HG03175 (cell line): Measurements from ENCODE around the gene NCOA4.
A peak's percentile ranks its signal among the peaks of the same experiment; 100 is the strongest.
"Not testable (repeated sequence)": the region's sequence is repeated elsewhere in the genome, so short reads cannot be mapped to it uniquely, and the experiment has no call there.

Experiments
- ATAC-seq: cut with Tn5 transposase; IDR thresholded peaks from one replicate; pipeline ENCODE4 v1.9.1; 2021; ENCODE audit warnings: mild to moderate bottlenecking, moderate library complexity; ENCODE audit not compliant: unreplicated experiment

NCOA4 gene

GRCh38 chr10:46030091-46030937, at the start of gene NCOA4:
TSS of gene NCOA4 (minus strand) at chr10:46030623. CDS start at chr10:46016680, 13,943 bp downstream.
- peak; percentile 96 for ATAC-seq

DNA sequence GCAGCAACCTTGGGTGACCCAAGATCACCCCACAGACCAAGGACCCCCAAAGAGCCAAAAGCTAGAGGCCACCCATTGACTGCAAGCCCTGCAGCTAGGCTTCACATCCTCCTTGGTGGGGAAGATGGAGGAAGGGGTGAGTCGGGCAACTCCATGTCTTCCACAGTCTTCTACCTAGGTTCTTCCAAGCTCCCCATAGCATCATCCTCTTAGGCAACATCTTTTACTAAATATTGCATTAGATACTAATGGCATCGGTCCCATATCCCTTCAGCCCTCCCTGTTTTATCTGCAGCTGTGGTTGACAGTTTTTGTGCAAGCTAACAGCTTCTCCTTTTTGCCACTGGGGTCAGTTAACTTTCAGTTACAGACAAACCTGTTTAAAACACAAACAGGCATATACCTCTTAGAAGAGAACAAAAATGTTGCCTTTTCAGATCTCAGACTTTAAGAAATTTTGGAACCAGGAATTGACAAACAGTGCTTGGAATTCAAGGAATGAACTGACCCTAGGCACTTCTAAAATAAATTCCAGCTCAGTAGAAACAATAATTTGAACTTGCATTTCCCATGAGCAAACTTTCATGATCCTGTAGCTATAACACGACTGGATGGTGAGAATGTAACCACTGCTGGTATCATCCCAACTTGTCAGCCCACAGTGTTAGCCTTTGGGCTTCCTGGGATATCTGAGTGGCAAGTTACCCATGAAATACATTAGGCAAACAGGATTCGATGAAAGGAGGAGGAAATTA, 49.6 kb upstream of the NCOA4 start:
- ATAC-seq: no peak

DNA sequence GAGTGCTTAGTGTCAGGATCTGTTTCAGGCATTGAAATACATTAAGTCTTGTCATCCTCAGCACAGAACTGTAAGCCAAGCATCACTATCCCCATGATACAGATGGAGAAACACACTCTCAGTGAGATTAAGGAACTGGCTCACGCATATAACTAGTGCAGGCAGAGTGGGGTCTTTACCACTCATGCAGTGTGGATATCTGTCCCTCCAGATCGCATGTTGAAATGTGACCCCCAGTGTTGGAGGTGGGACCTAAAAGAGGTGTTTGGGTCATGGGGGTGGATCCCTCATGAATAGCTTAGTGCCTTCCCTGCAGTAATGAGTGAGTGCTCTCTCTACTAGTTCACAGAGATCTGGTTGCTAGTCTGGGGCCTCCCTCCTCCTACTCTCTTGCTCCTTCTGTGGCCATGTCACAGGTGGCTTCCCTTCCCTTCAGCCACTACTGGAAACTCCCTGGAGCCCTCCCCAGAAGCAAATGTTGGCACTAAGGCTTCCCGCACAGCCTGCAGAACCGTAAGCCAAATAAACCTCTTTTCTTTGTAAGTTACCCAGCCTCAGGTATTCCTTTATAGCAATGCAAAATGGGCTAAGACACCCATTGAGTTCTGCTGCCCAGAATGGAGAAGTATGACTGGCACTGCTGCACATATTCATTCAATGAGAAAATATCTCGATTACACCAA, 47.4 kb upstream of the NCOA4 start:
- no peak for ATAC-seq

DNA sequence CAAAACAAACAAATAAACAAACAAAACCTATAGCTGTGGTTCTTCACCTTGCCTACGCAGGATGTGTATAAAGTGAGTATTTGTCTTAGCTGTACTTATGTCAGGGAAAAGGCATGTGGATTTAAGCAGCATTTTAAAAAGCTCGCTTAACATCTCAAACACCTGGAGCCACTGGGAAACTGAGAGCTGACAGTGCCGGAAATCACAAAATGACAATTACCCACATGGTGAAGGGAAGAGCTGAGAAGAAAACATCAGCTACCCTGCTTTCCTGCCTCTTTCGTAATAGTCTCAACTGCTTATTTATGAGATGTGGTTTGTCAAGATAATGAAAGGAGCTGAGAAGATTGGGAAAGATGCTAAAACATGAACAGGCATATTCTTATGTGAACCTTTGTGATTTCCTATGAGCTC, 46.7 kb upstream of the NCOA4 start:
- no peak for ATAC-seq

GRCh38 chr10:46075869-46076268, 45.4 kb upstream of the NCOA4 start:
- ATAC-seq: no peak

DNA sequence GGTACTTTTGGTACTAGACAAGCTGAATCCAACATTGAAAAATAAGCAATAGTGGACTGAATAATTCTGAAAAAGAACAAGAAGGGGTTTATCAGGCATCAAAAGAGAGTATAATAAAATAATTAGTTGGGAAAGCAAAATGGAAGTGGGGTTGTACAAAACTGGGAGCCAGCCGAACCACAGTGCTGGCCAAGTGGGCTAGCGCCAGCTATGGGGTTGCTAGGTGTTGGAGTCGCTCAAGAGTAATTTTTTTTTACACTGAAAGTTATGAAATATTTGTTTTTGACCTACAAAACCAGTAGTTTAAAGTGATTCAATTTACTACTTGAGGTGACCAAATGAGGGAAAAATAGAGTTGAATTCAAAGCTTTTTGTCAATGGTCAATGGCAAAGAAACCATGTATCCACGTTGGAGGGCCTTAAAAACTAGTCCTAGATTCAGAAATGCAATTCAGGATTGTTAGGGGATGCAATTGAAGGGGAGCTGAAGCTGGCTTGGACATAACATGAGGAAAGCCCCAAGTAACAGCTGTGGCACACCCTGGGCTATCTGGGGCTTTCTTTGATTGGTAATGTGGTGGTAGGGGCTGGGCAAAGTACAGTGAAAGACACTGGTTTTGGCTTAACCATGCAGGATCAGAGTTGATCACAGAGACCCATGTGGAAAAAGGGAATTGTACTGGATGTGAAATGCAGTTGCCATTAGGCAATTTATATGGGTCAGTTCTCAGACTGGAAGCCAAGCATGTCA, 43.9 kb upstream of the NCOA4 start:
- no peak for ATAC-seq

GRCh38 chr10:46073564-46073963, 43.1 kb upstream of the NCOA4 start:
- ATAC-seq: no peak

DNA sequence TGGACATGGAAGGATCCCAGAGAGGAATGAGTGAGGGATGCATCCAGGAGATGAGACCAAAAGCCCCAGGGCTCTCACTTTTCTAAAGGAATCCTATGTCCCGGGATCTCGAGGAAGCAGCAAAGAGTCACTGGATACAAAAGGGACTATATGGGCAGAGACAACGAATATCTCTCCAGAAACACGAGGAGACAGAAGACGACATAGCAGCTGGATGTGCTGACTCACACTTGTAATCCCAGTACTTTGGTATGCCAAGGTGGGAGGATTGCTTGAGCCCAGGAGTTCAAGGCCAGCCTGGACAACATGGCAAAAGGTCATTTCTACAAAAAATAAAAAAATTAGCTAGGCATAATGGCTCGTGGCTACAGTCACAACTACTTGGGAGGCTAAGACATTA, 40.3 kb upstream of the NCOA4 start:
- no peak for ATAC-seq

GRCh38 chr10:46069771-46070463, 39.5 kb upstream of the NCOA4 start:
- ATAC-seq: no peak

- no peak for ATAC-seq
Measured at GRCh38 chr10:46068905-46069304, 38.5 kb upstream of the NCOA4 start.

DNA sequence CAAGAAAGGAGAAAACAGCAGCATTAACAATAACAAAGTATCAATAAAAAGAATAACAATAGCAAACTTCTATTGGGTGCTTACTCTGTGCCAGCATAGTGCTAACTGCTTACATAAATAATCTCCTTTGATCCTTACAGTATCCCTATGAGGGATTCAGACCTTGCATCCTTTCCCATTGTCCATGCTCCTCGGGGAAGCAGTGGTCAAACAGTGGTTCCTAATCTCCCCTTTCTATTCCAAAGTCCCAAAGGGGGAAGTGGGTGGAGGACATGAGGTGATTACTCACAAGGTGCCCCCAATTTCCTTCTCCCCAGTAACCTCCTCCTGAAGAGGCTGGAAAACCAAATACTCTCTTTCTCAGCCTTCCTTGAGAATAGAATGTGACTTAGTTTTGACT, 37.7 kb upstream of the NCOA4 start:
- no peak for ATAC-seq

DNA sequence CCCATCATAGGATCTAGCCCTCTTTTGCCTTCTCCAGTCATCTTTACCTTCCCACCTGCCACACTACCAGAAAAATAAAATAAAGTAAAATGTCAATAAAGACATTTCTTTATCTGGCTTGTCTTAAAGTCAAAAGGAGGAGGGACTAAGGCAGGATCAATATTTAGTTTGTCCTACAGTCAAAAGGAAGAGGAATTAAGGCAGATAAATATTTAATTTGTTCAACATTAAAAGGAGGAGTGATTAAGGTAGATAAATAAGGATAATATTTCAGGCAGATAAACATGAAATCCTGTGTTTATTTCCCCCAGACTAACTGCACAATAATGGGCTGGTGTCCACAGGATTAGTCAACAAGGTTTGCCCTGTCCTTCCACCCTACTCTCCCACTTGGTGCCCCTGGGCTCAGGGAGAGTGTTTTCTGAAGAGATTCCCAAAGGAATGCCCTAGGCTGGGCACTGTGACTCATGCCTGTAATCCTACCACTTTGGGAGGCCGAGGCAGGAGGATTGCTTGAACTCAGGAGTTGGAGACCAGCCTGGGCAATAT, 33.9 kb upstream of the NCOA4 start:
- ATAC-seq: no peak

DNA sequence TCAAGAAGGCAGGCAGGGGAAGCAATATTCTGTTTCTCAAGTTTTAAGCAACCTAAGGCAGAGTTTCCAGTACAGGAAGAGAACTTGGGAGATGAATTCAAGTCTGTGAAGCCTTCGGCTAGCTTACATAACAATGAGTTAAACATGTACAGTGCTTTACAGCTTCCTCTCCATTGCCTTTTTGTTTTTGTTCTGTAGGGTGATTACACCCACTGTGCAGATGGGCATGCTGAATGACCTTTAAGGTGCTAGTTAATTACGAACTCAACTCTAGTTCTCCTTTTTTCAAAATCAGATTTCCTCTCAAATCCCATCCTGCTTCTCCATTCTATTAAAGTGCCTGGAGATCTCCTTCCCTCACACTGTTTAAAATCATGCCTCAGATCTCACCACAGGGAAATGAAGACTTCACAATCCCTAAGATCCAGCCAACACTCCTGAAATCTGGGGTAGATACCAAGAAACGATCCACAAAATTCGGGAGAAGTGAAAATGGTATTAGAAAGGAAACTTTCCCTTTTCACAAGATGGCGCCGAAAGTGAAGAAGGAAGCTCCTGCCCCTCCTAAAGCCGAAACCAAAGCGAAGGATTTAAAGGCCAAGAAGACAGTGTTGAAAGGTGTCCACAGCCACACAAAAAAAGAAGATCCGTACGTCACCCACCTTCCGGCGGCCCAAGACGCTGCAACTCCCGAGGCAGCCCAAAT, 32.5 kb upstream of the NCOA4 start:
- ATAC-seq: no peak

DNA sequence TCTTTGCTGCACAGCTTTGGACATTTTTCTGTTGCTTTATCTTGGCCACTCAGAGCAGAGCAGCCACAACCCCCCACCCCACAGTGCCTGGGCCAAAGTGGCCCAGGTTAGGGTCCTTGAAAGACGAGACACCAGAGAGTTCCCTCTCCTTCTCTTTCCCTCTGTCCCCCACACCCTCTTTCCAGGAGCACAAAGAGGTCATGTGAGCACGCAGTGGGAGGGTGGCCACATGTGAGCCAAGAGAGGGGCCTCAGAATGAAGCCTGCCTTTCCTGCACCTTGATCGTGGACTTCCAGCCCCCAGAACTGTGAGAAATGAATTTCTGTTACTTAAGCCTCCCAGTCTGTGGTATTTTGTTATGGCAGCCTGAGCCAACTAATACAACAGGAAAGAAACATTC, 30.3 kb upstream of the NCOA4 start:
- ATAC-seq: no peak

DNA sequence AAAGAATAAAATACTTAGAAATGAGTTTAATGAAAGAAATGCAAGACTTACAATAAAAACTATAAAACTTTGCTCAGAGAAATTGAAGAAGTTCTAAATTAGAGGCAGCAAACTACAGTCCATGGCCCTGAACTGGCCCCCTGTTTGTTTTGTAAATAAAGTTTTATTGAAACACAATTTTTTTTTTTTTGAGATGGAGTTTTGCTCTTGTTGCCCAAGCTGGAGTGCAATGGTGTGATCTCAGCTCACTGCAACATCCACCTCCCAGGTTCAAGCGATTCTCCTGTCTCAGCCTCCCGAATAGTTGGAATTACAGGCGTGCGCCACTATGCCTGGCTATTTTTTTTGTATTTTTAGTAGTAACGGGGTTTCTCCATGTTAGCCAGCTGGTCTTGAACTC, 27.5 kb upstream of the NCOA4 start:
- ATAC-seq: not testable (repeated sequence)

DNA sequence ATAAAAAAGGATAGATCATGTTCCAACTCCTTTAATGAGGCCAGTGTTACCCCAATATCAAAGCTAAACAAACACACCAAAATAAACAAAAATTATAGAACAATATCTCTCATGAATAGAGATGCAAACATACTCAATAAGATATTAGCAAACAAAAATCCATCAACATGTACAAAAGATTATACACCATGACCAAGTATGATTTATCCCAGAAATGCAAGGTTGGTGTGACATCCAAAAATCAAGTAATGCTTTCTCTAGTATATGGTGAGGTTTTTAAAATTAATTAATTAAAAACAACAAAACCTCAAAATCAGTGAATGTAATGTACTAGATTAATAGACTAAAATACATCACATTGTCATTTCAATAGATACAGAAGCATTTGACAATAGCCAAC, 26.6 kb upstream of the NCOA4 start:
- ATAC-seq: no peak

GRCh38 chr10:46055771-46056170, 25.3 kb upstream of the NCOA4 start:
- ATAC-seq: no peak

DNA sequence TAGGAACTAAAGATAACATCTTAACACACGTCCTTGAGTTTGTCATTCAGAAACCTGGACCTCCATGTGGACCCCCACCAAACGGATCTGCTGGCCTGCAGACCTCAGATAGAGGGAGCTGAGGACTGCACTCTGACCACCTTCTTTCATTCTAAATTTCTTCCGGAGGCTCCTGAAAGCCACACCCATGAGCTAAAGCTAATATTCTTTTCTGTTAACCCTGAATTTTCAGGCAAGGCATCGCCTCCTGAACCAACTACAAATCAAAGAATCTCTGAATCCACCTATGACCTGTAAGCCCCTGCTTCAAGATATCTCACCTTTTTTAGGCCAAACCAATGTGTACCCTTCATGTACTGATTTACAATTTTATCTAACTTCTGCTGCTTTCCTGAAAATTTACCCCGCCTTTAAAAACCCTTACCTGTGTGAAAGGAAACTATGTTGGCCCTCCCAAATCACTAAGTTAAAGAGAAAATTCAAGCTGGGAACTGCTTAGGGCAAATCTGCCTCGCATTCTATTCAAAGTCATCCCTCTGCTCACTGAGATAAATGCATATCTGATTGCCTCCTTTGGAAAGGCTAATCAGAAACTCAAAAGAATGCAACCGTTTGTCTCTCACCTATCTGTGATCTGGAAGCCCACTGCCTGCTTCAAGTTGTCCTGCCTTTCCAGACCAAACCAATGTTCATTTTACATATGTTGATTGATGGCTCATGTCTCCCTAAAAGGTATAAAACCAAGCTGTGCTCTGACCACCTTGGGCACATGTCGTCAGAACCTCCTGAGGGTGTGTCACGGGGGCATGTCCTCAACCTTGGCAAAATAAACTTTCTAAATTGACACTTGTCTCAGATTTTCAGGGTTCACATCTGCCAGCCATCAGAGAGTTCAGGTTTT, 23.4 kb upstream of the NCOA4 start:
- no peak for ATAC-seq
